Peyer's patch (tissue), 4 donors: ENCODE measurements around the gene RIN1. TPM values are rescaled to one million over a fixed set of nuclear protein-coding genes. Genes with fewer than 3 reads are reported as not detected.

Experiments
- DNase-seq, 3 donors: peaks; one replicate each; pipeline ENCODE4 v3.0.0-alpha.2; 2017 to 2019
- H3K27ac ChIP-seq, 4 donors: fragments of 200-600 bp; sonication (generic); one replicate each; pipeline ENCODE4 v1.5.1; 2016 to 2019
- H3K27me3 ChIP-seq, 2 donors: fragments of 200-600 bp; sonication (generic); one replicate each; pipeline ENCODE4 v1.5.1; 2019
- H3K36me3 ChIP-seq, 3 donors: fragments of 200-600 bp; sonication (generic); one replicate each; pipeline ENCODE4 v1.5.1; 2016 to 2019
- H3K4me1 ChIP-seq, 4 donors: fragments of 200-600 bp; sonication (generic); one replicate each; pipeline ENCODE4 v1.5.1; 2016 to 2019
- H3K4me3 ChIP-seq, 4 donors: fragments of 200-600 bp; sonication (generic); 1 replicate in 3 of 4; 2 replicates in 1 of 4; pipeline ENCODE4 v1.5.1; 2016 to 2019; ENCODE audit warnings: mild to moderate bottlenecking in 1 of 4
- H3K9me3 ChIP-seq, 4 donors: fragments of 200-600 bp; sonication (generic); one replicate each; pipeline ENCODE4 v1.5.1; 2016 to 2019; ENCODE audit warnings: mild to moderate bottlenecking in 1 of 4
- CTCF ChIP-seq, 6 experiments: fragments of 450-650 bp in 4 of 6; fragments of 200-600 bp in 2 of 6; sonication (generic) in 1 of 6; IDR thresholded peaks; one replicate each; pipeline ENCODE4 v1.5.1; 2017 to 2019; ENCODE audit warnings: antibody characterized with exemption in 6 of 6, mild to moderate bottlenecking in 3 of 6, moderate library complexity in 1 of 6
- POLR2A ChIP-seq, 2 donors: fragments of 450-650 bp; IDR thresholded peaks; one replicate each; pipeline ENCODE4 v1.5.1; 2017; ENCODE audit warnings: antibody characterized with exemption in 2 of 2, mild to moderate bottlenecking in 2 of 2, moderate library complexity in 2 of 2
- total RNA-seq, 4 donors: library from RNA; depleted of rRNA; stranded (reverse); fragments of >200 nt; gene quantifications; one replicate each; pipeline ENCODE4 v1.1.0, GENCODE V29; 2016

RIN1 gene
- total RNA-seq, 4 donors from 2014 or later = 4.1 to 18.9 (median 10.8) TPM

- Histone ChIP-seq H3K27me3 (no peaks in the 10 kb centered on the region), H3K36me3 (no peaks in the 10 kb centered on the region), H3K9me3 (no peaks in the 10 kb centered on the region), H3K4me1 (peaks cover 4 to 17% (median 10%) of the 10 kb centered on the region in 4 donors), H3K4me3 (no peak overlapping the region), H3K27ac (no peak overlapping the region)
- DNase-seq = no peak
- TF ChIP-seq POLR2A (IDR thresholded peaks at IDR 0.05) (no peak), CTCF (IDR thresholded peaks at IDR 0.05) (no peak)
Measured at GRCh38 chr11:66309475-66309874, 26.8 kb downstream of the RIN1 start.

- TF ChIP-seq CTCF (IDR thresholded peaks at IDR 0.05) (no peak), POLR2A (IDR thresholded peaks at IDR 0.05) (no peak)
Measured at GRCh38 chr11:66302656-66303055, 33.6 kb downstream of the RIN1 start.

DNA sequence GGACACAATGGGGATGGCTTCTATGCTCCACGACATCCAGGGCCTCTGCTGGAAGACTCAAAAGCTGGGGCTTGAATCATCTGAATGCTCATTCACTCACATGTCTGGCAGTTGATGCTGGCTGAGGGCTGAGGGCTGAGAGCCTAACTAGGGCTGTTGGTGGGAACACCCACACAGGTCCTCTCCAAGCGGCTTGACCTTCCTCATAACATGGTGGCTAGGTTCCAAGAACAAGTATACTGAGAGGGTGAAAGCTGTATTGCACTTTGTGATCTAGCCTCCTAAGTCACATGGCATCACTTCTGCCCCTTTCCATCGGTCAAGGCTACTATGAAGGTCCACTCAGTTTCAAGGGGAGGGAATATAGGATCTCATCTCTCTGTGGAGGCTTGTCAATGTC is 37.0 kb downstream of the RIN1 start:
- Histone ChIP-seq H3K36me3 (no peaks in the 10 kb centered on the region), H3K4me3 (no peak overlapping the region), H3K9me3 (no peaks in the 10 kb centered on the region), H3K27ac (no peak overlapping the region), H3K4me1 (no peaks in the 10 kb centered on the region), H3K27me3 (no peaks in the 10 kb centered on the region)
- no peak for DNase-seq
- TF ChIP-seq CTCF (IDR thresholded peaks at IDR 0.05) = no peak
- no peak for TF ChIP-seq POLR2A (IDR thresholded peaks at IDR 0.05)

More at GRCh38 chr11:66302656-66303055, 33.6 kb downstream of the RIN1 start:
- no peak overlapping the region for H3K27ac ChIP-seq
- no peaks in the 10 kb centered on the region for H3K9me3 ChIP-seq
- no peaks in the 10 kb centered on the region for H3K4me1 ChIP-seq
- H3K36me3 ChIP-seq = no peaks in the 10 kb centered on the region
- no peak for DNase-seq
- no peak overlapping the region for H3K4me3 ChIP-seq
- H3K27me3 ChIP-seq = no peaks in the 10 kb centered on the region

GRCh38 chr11:66297610-66298009 is 38.6 kb downstream of the RIN1 start:
- DNase-seq = no peak

DNA sequence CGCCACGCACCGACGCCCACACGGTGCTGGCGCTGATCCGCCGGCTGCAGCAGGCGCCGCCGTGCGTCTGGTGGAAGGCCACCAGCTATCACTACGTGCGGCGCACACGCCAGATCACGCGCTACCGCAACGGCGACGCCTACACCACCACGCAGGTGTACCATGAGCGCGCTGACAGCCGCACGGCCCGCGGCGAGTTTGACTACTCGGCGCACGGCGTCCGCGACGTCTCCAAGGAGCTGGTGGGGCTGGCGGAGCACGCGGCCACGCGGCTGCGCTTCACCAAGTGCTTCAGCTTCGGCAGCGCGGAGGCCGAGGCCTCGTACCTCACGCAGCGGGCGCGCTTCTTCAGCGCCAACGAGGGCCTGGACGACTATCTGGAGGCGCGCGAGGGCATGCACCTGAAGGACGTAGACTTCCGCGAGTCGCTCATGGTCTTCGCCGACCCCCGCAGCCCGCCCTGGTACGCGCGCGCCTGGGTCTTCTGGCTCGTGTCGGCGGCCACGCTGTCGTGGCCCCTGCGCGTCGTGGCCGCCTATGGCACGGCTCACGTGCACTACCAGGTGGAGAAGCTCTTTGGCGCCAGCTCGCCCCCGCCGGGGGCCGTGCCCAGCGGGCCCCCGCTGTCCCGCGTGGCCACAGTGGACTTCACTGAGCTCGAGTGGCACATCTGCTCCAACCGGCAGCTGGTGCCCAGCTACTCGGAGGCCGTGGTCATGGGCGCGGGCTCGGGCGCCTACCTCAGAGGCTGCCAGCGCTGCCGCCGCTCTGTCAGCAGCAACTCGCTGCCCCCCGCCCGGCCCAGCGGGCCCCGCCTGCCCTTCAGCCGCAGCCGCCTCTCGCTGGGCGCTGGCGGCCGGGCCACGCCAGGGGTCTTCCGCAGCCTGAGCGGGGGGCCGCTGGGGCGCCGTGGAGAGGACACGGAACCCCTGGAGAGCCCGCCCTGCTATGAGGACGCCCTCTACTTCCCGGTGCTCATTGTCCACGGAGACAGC is 41.3 kb downstream of the RIN1 start:
- Histone ChIP-seq H3K27me3 (peaks cover 0 to 10% of the 10 kb centered on the region in 2 donors), H3K4me3 (no peak overlapping the region), H3K4me1 (peaks cover 0 to 10% (median 5%) of the 10 kb centered on the region in 4 donors), H3K27ac (no peak overlapping the region), H3K9me3 (no peaks in the 10 kb centered on the region), H3K36me3 (no peaks in the 10 kb centered on the region)
- no peak for DNase-seq
- TF ChIP-seq CTCF (IDR thresholded peaks at IDR 0.05) = no peak
- no peak for TF ChIP-seq POLR2A (IDR thresholded peaks at IDR 0.05)

More at GRCh38 chr11:66297610-66298009, 38.6 kb downstream of the RIN1 start:
- TF ChIP-seq CTCF (IDR thresholded peaks at IDR 0.05) = no peak
- TF ChIP-seq POLR2A (IDR thresholded peaks at IDR 0.05) = no peak
- H3K27me3 ChIP-seq = peaks cover 0 to 1% of the 10 kb centered on the region in 2 donors
- no peaks in the 10 kb centered on the region for H3K4me1 ChIP-seq
- H3K4me3 ChIP-seq = no peak overlapping the region
- no peaks in the 10 kb centered on the region for H3K9me3 ChIP-seq
- no peak overlapping the region for H3K27ac ChIP-seq
- no peaks in the 10 kb centered on the region for H3K36me3 ChIP-seq
